Spleen (tissue), 11 donors: ENCODE measurements around the gene IL23A. TPM values are rescaled to one million over a fixed set of nuclear protein-coding genes. Genes with fewer than 3 reads are reported as not detected.

Experiments used
- DNase-seq: peaks from one replicate; pipeline ENCODE4 v3.0.0-alpha.2; 2020
- H3K27ac ChIP-seq, 8 donors: fragments of 200-600 bp; sonication (generic) in 7 of 8; 1 replicate in 4 of 8; 2 replicates in 4 of 8; pipeline versions ENCODE4 v1.5.0 to v1.8.0; 2016 to 2021; ENCODE audit warnings: inconsistent platforms in 4 of 8, mild to moderate bottlenecking in 4 of 8, moderate library complexity in 1 of 8
- H3K27me3 ChIP-seq, 7 donors: fragments of 200-600 bp; sonication (generic) in 6 of 7; replicated peaks in 1 of 7; 1 replicate in 4 of 7; 2 replicates in 3 of 7; pipeline versions ENCODE4 v1.5.0 to v1.8.0; 2016 to 2021; ENCODE audit warnings: inconsistent platforms in 3 of 7, mild to moderate bottlenecking in 1 of 7
- H3K36me3 ChIP-seq, 6 donors: fragments of 200-600 bp; sonication (generic) in 5 of 6; 1 replicate in 4 of 6; 2 replicates in 2 of 6; pipeline versions ENCODE4 v1.5.0 to v1.8.0; 2016 to 2021; ENCODE audit warnings: inconsistent platforms in 2 of 6
- H3K4me1 ChIP-seq, 6 donors: fragments of 200-600 bp; sonication (generic) in 5 of 6; 1 replicate in 3 of 6; 2 replicates in 3 of 6; pipeline versions ENCODE4 v1.5.0 to v1.8.0; 2016 to 2021; ENCODE audit warnings: inconsistent platforms in 3 of 6
- H3K4me3 ChIP-seq, 8 donors: fragments of 200-600 bp; sonication (generic) in 7 of 8; 1 replicate in 4 of 8; 2 replicates in 4 of 8; pipeline versions ENCODE4 v1.5.0 to v1.8.0; 2016 to 2021; ENCODE audit warnings: inconsistent platforms in 4 of 8, mild to moderate bottlenecking in 4 of 8, moderate library complexity in 2 of 8
- H3K9me3 ChIP-seq, 8 donors: fragments of 200-600 bp; sonication (generic) in 7 of 8; 1 replicate in 4 of 8; 2 replicates in 4 of 8; pipeline versions ENCODE4 v1.5.0 to v1.8.0; 2016 to 2021; ENCODE audit warnings: inconsistent platforms in 4 of 8
- POLR2A ChIP-seq, 3 donors: fragments of 450-650 bp; IDR thresholded peaks; one replicate each; pipeline ENCODE4 v1.5.1; 2017; ENCODE audit warnings: antibody characterized with exemption in 3 of 3, mild to moderate bottlenecking in 1 of 3
- POLR2AphosphoS5 ChIP-seq, 3 donors: sonication (generic); formaldehyde crosslinking; IDR thresholded peaks; one replicate each; pipeline ENCODE4 v1.5.1; 2017; ENCODE audit warnings: antibody characterized with exemption in 3 of 3
- WGBS, 5 donors: extraction: QIAGEN DNeasy Blood & Tissue Kit in 3 of 5; methylation state at CpG; one replicate each; pipeline versions ENCODE4 v1.1.5 to v1.1.7; 2013 to 2018; 5-methylcytosine and 5-hydroxymethylcytosine counted together
- intact Hi-C: fragments of 100-400 bp; cut with DNase I; formaldehyde crosslinking; loops from one replicate; pipeline ENCODE4 v1.15.0; 2023; ENCODE audit warnings: low total_unique reads
- polyA plus RNA-seq, 3 donors: library from polyadenylated mRNA; stranded (reverse); fragments of 200-250 nt; gene quantifications; one replicate each; pipeline ENCODE4 v1.2.1, GENCODE V29; 2013
- total RNA-seq, 7 donors: library from RNA; depleted of rRNA in 3 of 7; stranded (reverse); fragments of >200 nt in 3 of 7; fragmentation: NEBNext Ultra II Directional in 4 of 7; extraction: Animal tissue kit (Norgen Biotek cat#: 25700) in 4 of 7; gene quantifications; one replicate each; pipeline versions ENCODE4 v1.1.0 to v1.2.1, GENCODE V29; 2016 to 2021
- TF ChIP-seq, protein P1 (sequence below), 11 experiments: fragments of 200-600 bp in 7 of 11; fragments of 450-650 bp in 4 of 11; sonication (generic) in 4 of 11; IDR thresholded peaks in 8 of 11; conservative IDR thresholded peaks in 3 of 11; 1 replicate in 7 of 11; 2 replicates in 4 of 11; pipeline versions ENCODE4 v1.4.0 to v1.8.0; 2016 to 2021; ENCODE audit warnings: antibody characterized with exemption in 11 of 11, inconsistent platforms in 4 of 11, mild to moderate bottlenecking in 1 of 11
- donor health status: healthy with polysubstance abuse.
- donor health status: DM: no; HTN: no; CAD: no; lungs with moderate emphysema.
- donor health status: DM: no; HTN: no; CAD: no.
- donor health status: Bipolar disorder and iron deficiency.
- donor health status: healthy.
- donor health status: DM: no; HTN: no; CAD: no.
- donor health status: DM: yes; HTN: yes; CAD: no.

The IL23A gene
- total and polyA plus RNA-seq, 10 donors, result 1.1 to 4.5 (median 2.2) TPM

- Histone ChIP-seq H3K27me3 (no peaks in the 10 kb centered on the region), H3K4me3 (no peak overlapping the region), H3K27ac (peak overlapping the region; percentile 44 to 85 (median 66)), H3K36me3 (no peaks in the 10 kb centered on the region), H3K9me3 (peaks cover 0 to 5% (median 0%) of the 10 kb centered on the region in 8 donors), H3K4me1 (peaks cover 4 to 43% (median 29%) of the 10 kb centered on the region in 6 donors)
- WGBS, 5 donors, result 47 to 66% (median 58%) methylated on average over 11 of the region's 11 CpGs
- peak; percentile 82 for DNase-seq
- intact Hi-C loops, result no loop called here
- peak in 1 of 3 donors; percentile 36 for TF ChIP-seq POLR2AphosphoS5 (IDR thresholded peaks at IDR 0.05)
- TF ChIP-seq, protein P1, sequence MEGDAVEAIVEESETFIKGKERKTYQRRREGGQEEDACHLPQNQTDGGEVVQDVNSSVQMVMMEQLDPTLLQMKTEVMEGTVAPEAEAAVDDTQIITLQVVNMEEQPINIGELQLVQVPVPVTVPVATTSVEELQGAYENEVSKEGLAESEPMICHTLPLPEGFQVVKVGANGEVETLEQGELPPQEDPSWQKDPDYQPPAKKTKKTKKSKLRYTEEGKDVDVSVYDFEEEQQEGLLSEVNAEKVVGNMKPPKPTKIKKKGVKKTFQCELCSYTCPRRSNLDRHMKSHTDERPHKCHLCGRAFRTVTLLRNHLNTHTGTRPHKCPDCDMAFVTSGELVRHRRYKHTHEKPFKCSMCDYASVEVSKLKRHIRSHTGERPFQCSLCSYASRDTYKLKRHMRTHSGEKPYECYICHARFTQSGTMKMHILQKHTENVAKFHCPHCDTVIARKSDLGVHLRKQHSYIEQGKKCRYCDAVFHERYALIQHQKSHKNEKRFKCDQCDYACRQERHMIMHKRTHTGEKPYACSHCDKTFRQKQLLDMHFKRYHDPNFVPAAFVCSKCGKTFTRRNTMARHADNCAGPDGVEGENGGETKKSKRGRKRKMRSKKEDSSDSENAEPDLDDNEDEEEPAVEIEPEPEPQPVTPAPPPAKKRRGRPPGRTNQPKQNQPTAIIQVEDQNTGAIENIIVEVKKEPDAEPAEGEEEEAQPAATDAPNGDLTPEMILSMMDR (IDR thresholded peaks at IDR 0.05 in 8 of 11, conservative IDR thresholded peaks at IDR 0.05 in 3 of 11), result no peak
- TF ChIP-seq POLR2A (IDR thresholded peaks at IDR 0.05), result peak in 1 of 3 donors; percentile 13
Measured at GRCh38 chr12:56375598-56376434, 37.1 kb downstream of the IL23A start.

DNA sequence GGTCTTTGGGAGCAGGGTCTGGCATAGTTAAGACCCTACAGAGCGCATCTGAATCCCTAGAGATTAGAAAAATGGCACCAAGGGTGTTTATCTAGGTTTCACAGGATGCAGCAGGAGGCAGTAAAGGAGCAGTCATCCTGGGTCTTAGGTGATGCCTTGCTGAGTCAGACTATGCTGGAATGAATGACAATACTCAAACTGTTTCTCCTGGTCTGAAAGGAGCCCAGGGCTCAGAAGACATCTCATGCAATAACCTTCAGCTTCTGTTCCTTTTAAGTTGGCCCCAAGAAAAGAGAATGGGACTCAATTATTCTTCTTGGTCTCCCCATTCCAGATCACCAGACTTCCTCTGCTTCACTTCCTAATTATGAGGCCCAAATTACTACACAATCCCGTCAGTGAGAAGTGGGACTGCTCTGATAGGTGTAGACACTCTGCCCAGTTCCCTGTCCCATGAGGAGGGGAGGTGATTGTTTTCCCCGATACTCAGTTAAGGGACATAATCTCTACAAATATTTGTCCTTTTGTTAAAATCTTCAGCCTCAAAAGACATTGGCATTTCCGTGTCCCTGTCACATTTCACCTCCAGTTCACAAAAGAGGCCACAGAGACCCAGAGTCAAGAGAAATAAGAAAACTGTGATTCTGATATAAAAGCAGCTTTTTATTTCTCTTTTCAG, 38.8 kb downstream of the IL23A start:
- WGBS, 5 donors, result 65 to 76% (median 73%) methylated on average over 4 of the region's 4 CpGs
- no peaks in the 10 kb centered on the region for H3K36me3 ChIP-seq
- no peaks in the 10 kb centered on the region for H3K27me3 ChIP-seq
- H3K4me1 ChIP-seq, result peaks cover 4 to 43% (median 29%) of the 10 kb centered on the region in 6 donors
- TF ChIP-seq, protein P1 (IDR thresholded peaks at IDR 0.05 in 8 of 11, conservative IDR thresholded peaks at IDR 0.05 in 3 of 11), result no peak
- no peak for TF ChIP-seq POLR2A (IDR thresholded peaks at IDR 0.05)
- TF ChIP-seq POLR2AphosphoS5 (IDR thresholded peaks at IDR 0.05), result no peak
- intact Hi-C loops, result no loop called here
- H3K4me3 ChIP-seq, result no peak overlapping the region
- DNase-seq, result no peak
- peak overlapping the region in 3 of 8 donors; percentile 73 to 85 (median 79) for H3K27ac ChIP-seq
- H3K9me3 ChIP-seq, result peaks cover 0 to 5% (median 0%) of the 10 kb centered on the region in 8 donors

- WGBS, 5 donors, result 50 to 86% (median 70%) methylated on average over 1 of the region's 1 CpG
- intact Hi-C loops, result no loop called here
- Histone ChIP-seq H3K9me3 (peaks cover 0 to 5% (median 0%) of the 10 kb centered on the region in 8 donors), H3K27ac (peak overlapping the region in 2 of 8 donors; percentile 73 to 85), H3K36me3 (no peaks in the 10 kb centered on the region), H3K4me3 (no peak overlapping the region), H3K27me3 (no peaks in the 10 kb centered on the region), H3K4me1 (peaks cover 4 to 43% (median 29%) of the 10 kb centered on the region in 6 donors)
- TF ChIP-seq POLR2AphosphoS5 (IDR thresholded peaks at IDR 0.05) (no peak), POLR2A (IDR thresholded peaks at IDR 0.05) (no peak)
- TF ChIP-seq, protein P1 (IDR thresholded peaks at IDR 0.05 in 8 of 11, conservative IDR thresholded peaks at IDR 0.05 in 3 of 11), result no peak
- no peak for DNase-seq
Measured at GRCh38 chr12:56377989-56378316, 39.3 kb downstream of the IL23A start.

DNA sequence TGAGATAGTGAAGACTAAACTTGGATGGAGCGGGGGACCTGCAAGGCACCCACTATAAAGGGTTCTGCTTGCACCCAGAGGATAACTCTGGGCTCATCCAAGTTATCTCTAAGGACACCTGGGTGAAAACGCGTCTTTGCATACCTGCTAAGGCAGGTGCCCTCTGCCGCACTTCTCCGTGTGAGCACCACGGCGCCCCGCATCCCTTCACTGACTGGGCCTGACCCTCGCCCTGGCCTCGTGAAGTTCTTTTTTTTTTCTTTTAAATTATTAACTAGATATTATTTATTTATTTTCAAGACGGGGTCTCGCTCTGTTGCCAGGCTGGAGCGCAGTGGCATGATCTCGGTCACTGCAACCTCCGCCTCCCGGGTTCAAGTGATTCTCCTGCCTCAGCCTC, 43.9 kb downstream of the IL23A start:
- no peaks in the 10 kb centered on the region for H3K27me3 ChIP-seq
- intact Hi-C loops, result no loop called here
- TF ChIP-seq POLR2A (IDR thresholded peaks at IDR 0.05), result no peak
- TF ChIP-seq POLR2AphosphoS5 (IDR thresholded peaks at IDR 0.05), result no peak
- TF ChIP-seq, protein P1 (IDR thresholded peaks at IDR 0.05 in 8 of 11, conservative IDR thresholded peaks at IDR 0.05 in 3 of 11), result no peak
- no peak for DNase-seq
- no peaks in the 10 kb centered on the region for H3K36me3 ChIP-seq
- WGBS, 5 donors, result 92 to 97% (median 94%) methylated on average over 16 of the region's 16 CpGs
- H3K27ac ChIP-seq, result no peak overlapping the region
- H3K4me1 ChIP-seq, result peaks cover 0 to 2% (median 0%) of the 10 kb centered on the region in 6 donors
- H3K9me3 ChIP-seq, result no peaks in the 10 kb centered on the region
- H3K4me3 ChIP-seq, result no peak overlapping the region
